GM03348 (cell line): ENCODE data around the gene PKHD1.

Experiments
- DNase-seq: peaks from one replicate; pipeline ENCODE4 v3.0.0; 2012; ENCODE audit warnings: low spot score

Gene PKHD1

GRCh38 chr6:51684603-51685002 is 402.8 kb downstream of the PKHD1 start:
- DNase-seq: no peak

GRCh38 chr6:51684038-51684437 is 403.4 kb downstream of the PKHD1 start:
- DNase-seq: no peak

GRCh38 chr6:51678905-51679620 is 408.4 kb downstream of the PKHD1 start:
- no peak for DNase-seq

GRCh38 chr6:51678274-51678673 is 409.1 kb downstream of the PKHD1 start:
- DNase-seq: no peak

- no peak for DNase-seq
Measured at GRCh38 chr6:51675922-51676275, 411.5 kb downstream of the PKHD1 start.

GRCh38 chr6:51675020-51675921 is 412.1 kb downstream of the PKHD1 start:
- no peak for DNase-seq

- no peak for DNase-seq
Measured at GRCh38 chr6:51663525-51663924, 423.9 kb downstream of the PKHD1 start.

- DNase-seq: no peak
Measured at GRCh38 chr6:51660767-51661166, 426.6 kb downstream of the PKHD1 start.

- DNase-seq: no peak
Measured at GRCh38 chr6:51657491-51657890, 429.9 kb downstream of the PKHD1 start.

- no peak for DNase-seq
Measured at GRCh38 chr6:51655517-51655916, 431.9 kb downstream of the PKHD1 start.

GRCh38 chr6:51654647-51655046 is 432.8 kb downstream of the PKHD1 start:
- DNase-seq: no peak

GRCh38 chr6:51651132-51651817 is 436.1 kb downstream of the PKHD1 start:
- no peak for DNase-seq

GRCh38 chr6:51648774-51649173 is 438.6 kb downstream of the PKHD1 start:
- no peak for DNase-seq

GRCh38 chr6:51648236-51648635 is 439.2 kb downstream of the PKHD1 start:
- no peak for DNase-seq

- DNase-seq: no peak
Measured at GRCh38 chr6:51644426-51644825, 443.0 kb downstream of the PKHD1 start.

- no peak for DNase-seq
Measured at GRCh38 chr6:51640021-51640420, 447.4 kb downstream of the PKHD1 start.

- no peak for DNase-seq
Measured at GRCh38 chr6:51633424-51633823, 454.0 kb downstream of the PKHD1 start.

- no peak for DNase-seq
Measured at GRCh38 chr6:51630011-51630410, 457.4 kb downstream of the PKHD1 start.

- DNase-seq: no peak
Measured at GRCh38 chr6:51626391-51626790, 461.0 kb downstream of the PKHD1 start.

GRCh38 chr6:51625566-51625965 is 461.8 kb downstream of the PKHD1 start:
- no peak for DNase-seq

- no peak for DNase-seq
Measured at GRCh38 chr6:51620971-51621370, 466.4 kb downstream of the PKHD1 start.

GRCh38 chr6:51619042-51619799 is 468.2 kb downstream of the PKHD1 start:
- no peak for DNase-seq
